ENCODE measurements around the gene GYG1. TPM values are rescaled to one million over a fixed set of nuclear protein-coding genes. Genes with fewer than 3 reads are reported as not detected.
"Not testable (repeated sequence)": the region's sequence is repeated elsewhere in the genome, so short reads cannot be mapped to it uniquely, and the experiment has no call there.

GYG1 gene
- total and polyA plus RNA-seq, 2 of the 4 experiments (the other 2 are of a cell fraction): 48.4 to 90.3 TPM

DNA sequence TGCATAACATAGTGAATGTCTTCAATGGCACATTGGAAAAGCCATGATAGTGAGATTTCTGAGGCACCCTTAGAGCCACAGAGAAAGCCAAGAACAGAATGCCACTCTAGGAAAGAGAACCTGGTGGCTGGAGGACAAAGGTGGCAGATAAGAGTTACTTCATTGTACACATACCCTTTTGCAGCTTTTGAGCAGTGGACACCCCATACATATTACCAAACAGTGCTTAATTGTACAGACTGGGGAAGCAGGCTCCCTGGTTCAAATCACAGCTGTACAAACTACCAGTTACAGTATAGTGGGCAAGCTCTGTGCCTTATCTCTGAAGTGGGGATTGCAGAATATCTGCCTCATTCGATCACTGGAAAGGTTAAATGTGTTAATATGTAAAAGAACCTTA is 10.1 kb upstream of the GYG1 start:
- H2AK9ac ChIP-seq (replicated peaks; ENCODE audit: low read depth, low read length, poor library complexity): no peak overlapping the region
- intact Hi-C loops (cut with micrococcal nuclease) (no loop called here), in situ Hi-C loops (cut with MboI; ENCODE audit: low sequenced_read_pairs) (no loop called here), dilution Hi-C loops (cut with HindIII; ENCODE audit: low sequenced_read_pairs, unreplicated experiment) (no loop called here)
- H3K14ac ChIP-seq (replicated peaks; ENCODE audit: low read depth, low read length): no peak overlapping the region
- H4K8ac ChIP-seq (ENCODE audit: low read depth in 2 of 2, low read length in 2 of 2): no peak overlapping the region
- no peak overlapping the region for H3K4ac ChIP-seq (ENCODE audit: low read depth, low read length)
- no peaks in the 10 kb centered on the region for H4K20me1 ChIP-seq (ENCODE audit: insufficient read depth, low read length)
- no peaks in the 10 kb centered on the region for H3K79me1 ChIP-seq (ENCODE audit: low read depth in 1 of 2, low read length in 2 of 2)
- WGBS, 2 experiments (ENCODE audit: extremely low coverage in 2 of 2, insufficient read length in 1 of 2): no CpG with 5 or more reads among the region's 1 CpG
- no peak overlapping the region for H4K91ac ChIP-seq (ENCODE audit: insufficient read depth, low read depth, low read length)
- no peak overlapping the region for H2BK5ac ChIP-seq (ENCODE audit: low read depth, low read length, poor library complexity, severe bottlenecking)
- H2AFZ ChIP-seq (replicated peaks; ENCODE audit: low read length, poor library complexity): no peak overlapping the region
- H4K5ac ChIP-seq (ENCODE audit: low read depth, low read length): no peak overlapping the region
- H3K9me3 ChIP-seq (ENCODE audit: control insufficient read depth, insufficient read depth, low read length): no peaks in the 10 kb centered on the region
- no peak overlapping the region for H2BK15ac ChIP-seq (ENCODE audit: low read depth, low read length)
- BruUV-seq (replicated peaks): no TSS peak
- H3K4me1 ChIP-seq (ENCODE audit: control insufficient read depth, insufficient read depth, low read length): no peaks in the 10 kb centered on the region
- no peak overlapping the region for H3K56ac ChIP-seq (ENCODE audit: extremely low read depth, insufficient read depth, low read length)
- ATAC-seq (ENCODE audit: low read depth): no peak
- DNase-seq: no peak
- no peak overlapping the region for H3K23ac ChIP-seq (ENCODE audit: low read depth, low read length)
- H3K27ac ChIP-seq (ENCODE audit: insufficient read depth, low read length): no peak overlapping the region
- no peaks in the 10 kb centered on the region for H3K9me1 ChIP-seq (ENCODE audit: insufficient read depth, low read length)
- H3K4me2 ChIP-seq (ENCODE audit: low read depth, low read length): no peak overlapping the region
- no peaks in the 10 kb centered on the region for H3K36me3 ChIP-seq (ENCODE audit: control insufficient read depth, insufficient read depth, low read length)
- no peak overlapping the region for H3K9ac ChIP-seq (ENCODE audit: low read depth, low read length)
- no peak overlapping the region for H3K18ac ChIP-seq (ENCODE audit: low read depth, low read length)
- H3K4me3 ChIP-seq (ENCODE audit: insufficient read depth, low read depth, low read length): no peak overlapping the region
- CTCF ChIA-PET: no interaction called here
- POLR2A ChIA-PET (ENCODE audit: unreplicated experiment): no interaction called here
- TF ChIP-seq FOS (IDR thresholded peaks at IDR 0.05; ENCODE audit: low read depth, low read length): no peak
- no peak for TF ChIP-seq RCOR1 (IDR thresholded peaks at IDR 0.05; ENCODE audit: insufficient replicate concordance, low read length)
- TF ChIP-seq, protein P1, sequence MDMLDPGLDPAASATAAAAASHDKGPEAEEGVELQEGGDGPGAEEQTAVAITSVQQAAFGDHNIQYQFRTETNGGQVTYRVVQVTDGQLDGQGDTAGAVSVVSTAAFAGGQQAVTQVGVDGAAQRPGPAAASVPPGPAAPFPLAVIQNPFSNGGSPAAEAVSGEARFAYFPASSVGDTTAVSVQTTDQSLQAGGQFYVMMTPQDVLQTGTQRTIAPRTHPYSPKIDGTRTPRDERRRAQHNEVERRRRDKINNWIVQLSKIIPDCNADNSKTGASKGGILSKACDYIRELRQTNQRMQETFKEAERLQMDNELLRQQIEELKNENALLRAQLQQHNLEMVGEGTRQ (IDR thresholded peaks at IDR 0.05; ENCODE audit: low read depth, low read length): no peak
- no peak overlapping the region for H2AK5ac ChIP-seq (ENCODE audit: low read depth, low read length)
- no peaks in the 10 kb centered on the region for H3K27me3 ChIP-seq (ENCODE audit: control insufficient read depth, insufficient read depth, low read length)
- no peak overlapping the region for H2BK20ac ChIP-seq (ENCODE audit: low read depth, low read length)
- H2BK120ac ChIP-seq (ENCODE audit: low read depth, low read length): no peak overlapping the region

GRCh38 chr3:148987551-148987950 is 3.8 kb upstream of the GYG1 start:
- H2AK9ac ChIP-seq (replicated peaks; ENCODE audit: low read depth, low read length, poor library complexity); H2BK5ac ChIP-seq (ENCODE audit: low read depth, low read length, poor library complexity, severe bottlenecking); H3K27ac ChIP-seq (ENCODE audit: insufficient read depth, low read length); H3K4me2 ChIP-seq (ENCODE audit: low read depth, low read length); H3K9me1 ChIP-seq (ENCODE audit: insufficient read depth, low read length); intact Hi-C loops (cut with micrococcal nuclease); ATAC-seq (ENCODE audit: low read depth); in situ Hi-C loops (cut with MboI; ENCODE audit: low sequenced_read_pairs); POLR2A ChIA-PET (ENCODE audit: unreplicated experiment); H3K4ac ChIP-seq (ENCODE audit: low read depth, low read length); H2BK15ac ChIP-seq (ENCODE audit: low read depth, low read length); H3K23ac ChIP-seq (ENCODE audit: low read depth, low read length); dilution Hi-C loops (cut with HindIII; ENCODE audit: low sequenced_read_pairs, unreplicated experiment); H3K14ac ChIP-seq (replicated peaks; ENCODE audit: low read depth, low read length); H2BK120ac ChIP-seq (ENCODE audit: low read depth, low read length); CTCF ChIA-PET; H3K36me3 ChIP-seq (ENCODE audit: control insufficient read depth, insufficient read depth, low read length); H3K4me3 ChIP-seq (ENCODE audit: insufficient read depth, low read depth, low read length); H3K4me1 ChIP-seq (ENCODE audit: control insufficient read depth, insufficient read depth, low read length); H2BK20ac ChIP-seq (ENCODE audit: low read depth, low read length); H3K27me3 ChIP-seq (ENCODE audit: control insufficient read depth, insufficient read depth, low read length); BruUV-seq (replicated peaks); H4K20me1 ChIP-seq (ENCODE audit: insufficient read depth, low read length); H3K79me1 ChIP-seq (ENCODE audit: low read depth in 1 of 2, low read length in 2 of 2); DNase-seq; H4K8ac ChIP-seq (ENCODE audit: low read depth in 2 of 2, low read length in 2 of 2); H3K18ac ChIP-seq (ENCODE audit: low read depth, low read length); H2AFZ ChIP-seq (replicated peaks; ENCODE audit: low read length, poor library complexity); H3K9me3 ChIP-seq (ENCODE audit: control insufficient read depth, insufficient read depth, low read length); H4K5ac ChIP-seq (ENCODE audit: low read depth, low read length); H4K91ac ChIP-seq (ENCODE audit: insufficient read depth, low read depth, low read length); H3K9ac ChIP-seq (ENCODE audit: low read depth, low read length); H3K56ac ChIP-seq (ENCODE audit: extremely low read depth, insufficient read depth, low read length); H2AK5ac ChIP-seq (ENCODE audit: low read depth, low read length): not testable (repeated sequence)
- WGBS, 2 experiments (ENCODE audit: extremely low coverage in 2 of 2, insufficient read length in 1 of 2): 100% methylated on average over 3 of the region's 29 CpGs; no CpG with 5 or more reads in 1 of the 2 experiments
